ENCODE results near the gene CDKAL1. TPM values are rescaled to one million over a fixed set of nuclear protein-coding genes. Genes with fewer than 3 reads are reported as not detected.
"Not testable (repeated sequence)": the region's sequence is repeated elsewhere in the genome, so short reads cannot be mapped to it uniquely, and the experiment has no call there.

CDKAL1 gene
- total RNA-seq, 5 donors from 2014 or later (not counting 1 experiment from before 2014, with no cell fraction given), result 18.8 to 29.9 (median 20.5) TPM

- no peak overlapping the region for H3K4me3 Mint-ChIP-seq
- peaks cover 0 to 7% of the 10 kb centered on the region in 2 experiments for H3K4me1 ChIP-seq (ENCODE audit: control insufficient read depth in 1 of 2, extremely low read depth in 1 of 2, insufficient read depth in 2 of 2, low read length in 2 of 2)
- H3K4me3 ChIP-seq (ENCODE audit: control insufficient read depth in 1 of 2, extremely low read depth in 1 of 2, low read length in 1 of 2), result no peak overlapping the region
- no peak overlapping the region for H3K27ac Mint-ChIP-seq
- ATAC-seq (replicated peaks in 1 of 4), result no peak
- H3K9me3 ChIP-seq, result no peaks in the 10 kb centered on the region
- ChIA-PET CTCF (no interaction called here), POLR2A (no interaction called here)
- no peaks in the 10 kb centered on the region for H3K27me3 ChIP-seq (replicated peaks in 1 of 2; ENCODE audit: control insufficient read depth in 2 of 2, extremely low read depth in 1 of 2, insufficient read depth in 2 of 2, low read length in 1 of 2)
- H3K4me1 Mint-ChIP-seq, result peaks cover 31 to 36% (median 35%) of the 10 kb centered on the region in 3 donors
- H3K9me3 Mint-ChIP-seq, result no peaks in the 10 kb centered on the region
- no peaks in the 10 kb centered on the region for H3K36me3 ChIP-seq (ENCODE audit: control insufficient read depth in 2 of 2, extremely low read depth in 1 of 2, insufficient read depth in 1 of 2, low read length in 1 of 2)
- H3K36me3 Mint-ChIP-seq, result peaks cover 28% of the 10 kb centered on the region
- no peak for DNase-seq
- H3K27me3 Mint-ChIP-seq, result no peaks in the 10 kb centered on the region
- 100% methylated on average over 1 of the region's 1 CpG for WGBS (ENCODE audit: insufficient coverage)
- no peak overlapping the region for H3K27ac ChIP-seq (ENCODE audit: low read length)
Observed at GRCh38 chr6:20830576-20830975, 296.3 kb downstream of the CDKAL1 start.

DNA sequence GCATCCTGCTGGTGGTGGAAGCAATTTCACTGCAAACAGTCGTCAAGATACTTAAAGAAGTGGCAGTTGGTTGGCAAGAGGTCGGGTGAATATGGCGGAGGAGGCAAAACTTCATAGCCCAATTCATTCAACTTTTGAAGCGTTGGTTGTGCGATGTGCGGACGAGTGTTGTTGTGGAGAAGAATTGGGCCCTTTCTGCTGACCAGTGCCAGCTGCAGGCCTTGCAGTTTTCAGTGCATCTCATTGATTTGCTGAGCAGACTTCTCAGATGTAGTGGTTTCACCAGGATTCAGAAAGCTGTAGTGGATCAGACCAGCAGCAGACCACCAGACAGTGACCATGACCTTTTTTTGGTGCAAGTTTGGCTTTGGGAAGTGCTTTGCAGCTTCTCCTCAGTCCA is 297.0 kb downstream of the CDKAL1 start:
- POLR2A ChIA-PET, result interaction anchor here in 1 of 2 donors (0.6 kb wide), 1 partner anchor 25 kb away, joined by 3 read pairs; no protein-coding TSS in a partner anchor
- H3K27me3 ChIP-seq (replicated peaks in 1 of 2; ENCODE audit: control insufficient read depth in 2 of 2, extremely low read depth in 1 of 2, insufficient read depth in 2 of 2, low read length in 1 of 2); DNase-seq; H3K36me3 ChIP-seq (ENCODE audit: control insufficient read depth in 2 of 2, extremely low read depth in 1 of 2, insufficient read depth in 1 of 2, low read length in 1 of 2); H3K9me3 ChIP-seq; H3K27ac ChIP-seq (ENCODE audit: low read length); ATAC-seq (replicated peaks in 1 of 4); H3K27ac Mint-ChIP-seq; H3K4me3 Mint-ChIP-seq; H3K4me3 ChIP-seq (ENCODE audit: control insufficient read depth in 1 of 2, extremely low read depth in 1 of 2, low read length in 1 of 2); CTCF ChIA-PET; H3K9me3 Mint-ChIP-seq; H3K27me3 Mint-ChIP-seq; H3K4me1 ChIP-seq (ENCODE audit: control insufficient read depth in 1 of 2, extremely low read depth in 1 of 2, insufficient read depth in 2 of 2, low read length in 2 of 2): not testable (repeated sequence)
- 100% methylated on average over 1 of the region's 7 CpGs for WGBS (ENCODE audit: insufficient coverage)
- peaks cover 37 to 43% (median 42%) of the 10 kb centered on the region in 3 donors for H3K4me1 Mint-ChIP-seq
- H3K36me3 Mint-ChIP-seq, result peaks cover 32% of the 10 kb centered on the region

DNA sequence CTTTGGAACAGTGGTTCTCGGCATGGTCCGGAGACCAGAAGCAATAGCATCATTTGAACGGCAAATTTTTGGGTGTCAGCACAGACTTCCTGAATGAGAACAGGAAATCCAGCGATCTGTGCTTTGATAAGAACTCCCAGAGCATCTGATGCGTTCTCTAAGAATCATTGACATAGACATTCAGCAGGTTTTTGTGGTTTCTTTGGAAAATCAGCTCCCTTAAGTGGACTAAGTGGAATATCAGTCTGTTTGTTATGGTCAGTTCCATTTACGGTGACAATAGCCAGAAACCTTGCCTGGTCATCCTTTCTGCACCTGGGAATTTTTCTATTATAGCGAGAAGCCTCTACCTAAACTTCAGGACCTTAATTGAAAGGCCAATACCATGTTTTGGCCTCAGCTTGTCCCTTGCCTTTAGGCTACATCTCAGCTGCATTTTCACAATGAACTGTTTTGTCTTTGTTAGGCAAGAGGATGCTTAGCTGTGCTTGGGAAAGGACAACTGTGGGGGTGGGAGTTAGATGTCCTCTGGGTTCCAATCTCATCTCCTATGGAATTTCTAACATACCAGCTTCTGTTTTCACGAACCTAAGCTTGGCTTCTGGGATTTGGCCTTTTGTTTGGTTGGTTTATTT is 299.7 kb downstream of the CDKAL1 start:
- peak in 1 of 35 experiments; percentile 3 for DNase-seq
- H3K4me3 ChIP-seq (ENCODE audit: control insufficient read depth in 1 of 2, extremely low read depth in 1 of 2, low read length in 1 of 2), result no peak overlapping the region
- H3K4me1 ChIP-seq (ENCODE audit: control insufficient read depth in 1 of 2, extremely low read depth in 1 of 2, insufficient read depth in 2 of 2, low read length in 2 of 2), result peaks cover 0 to 16% of the 10 kb centered on the region in 2 experiments
- no peak for ATAC-seq (replicated peaks in 1 of 4)
- WGBS (ENCODE audit: insufficient coverage), result 52% methylated on average over 7 of the region's 8 CpGs
- no peak overlapping the region for H3K27ac ChIP-seq (ENCODE audit: low read length)
- Mint-ChIP-seq H3K4me3 (no peak overlapping the region), H3K4me1 (peaks cover 51 to 58% (median 54%) of the 10 kb centered on the region in 3 donors), H3K27me3 (no peaks in the 10 kb centered on the region), H3K9me3 (no peaks in the 10 kb centered on the region), H3K27ac (no peak overlapping the region), H3K36me3 (peaks cover 26% of the 10 kb centered on the region)
- H3K27me3 ChIP-seq (replicated peaks in 1 of 2; ENCODE audit: control insufficient read depth in 2 of 2, extremely low read depth in 1 of 2, insufficient read depth in 2 of 2, low read length in 1 of 2), result no peaks in the 10 kb centered on the region
- H3K9me3 ChIP-seq, result no peaks in the 10 kb centered on the region
- ChIA-PET POLR2A (no interaction called here), CTCF (no interaction called here)
- no peaks in the 10 kb centered on the region for H3K36me3 ChIP-seq (ENCODE audit: control insufficient read depth in 2 of 2, extremely low read depth in 1 of 2, insufficient read depth in 1 of 2, low read length in 1 of 2)

GRCh38 chr6:20835315-20836010 is 301.2 kb downstream of the CDKAL1 start:
- H3K9me3 Mint-ChIP-seq, result no peaks in the 10 kb centered on the region
- H3K27ac ChIP-seq (ENCODE audit: low read length), result no peak overlapping the region
- DNase-seq (no peak), ATAC-seq (replicated peaks in 1 of 4) (no peak)
- peaks cover 60 to 61% (median 61%) of the 10 kb centered on the region in 3 donors for H3K4me1 Mint-ChIP-seq
- H3K27me3 ChIP-seq (replicated peaks in 1 of 2; ENCODE audit: control insufficient read depth in 2 of 2, extremely low read depth in 1 of 2, insufficient read depth in 2 of 2, low read length in 1 of 2), result no peaks in the 10 kb centered on the region
- no peaks in the 10 kb centered on the region for H3K36me3 ChIP-seq (ENCODE audit: control insufficient read depth in 2 of 2, extremely low read depth in 1 of 2, insufficient read depth in 1 of 2, low read length in 1 of 2)
- peaks cover 0 to 16% of the 10 kb centered on the region in 2 experiments for H3K4me1 ChIP-seq (ENCODE audit: control insufficient read depth in 1 of 2, extremely low read depth in 1 of 2, insufficient read depth in 2 of 2, low read length in 2 of 2)
- peak overlapping the region in 1 of 2 donors; percentile 24 for H3K27ac Mint-ChIP-seq
- no peaks in the 10 kb centered on the region for H3K9me3 ChIP-seq
- no peak overlapping the region for H3K4me3 ChIP-seq (ENCODE audit: control insufficient read depth in 1 of 2, extremely low read depth in 1 of 2, low read length in 1 of 2)
- no peak overlapping the region for H3K4me3 Mint-ChIP-seq
- no CpG with 5 or more reads among the region's 6 CpGs for WGBS (ENCODE audit: insufficient coverage)
- ChIA-PET CTCF (no interaction called here), POLR2A (no interaction called here)
- no peaks in the 10 kb centered on the region for H3K27me3 Mint-ChIP-seq
- peaks cover 30% of the 10 kb centered on the region for H3K36me3 Mint-ChIP-seq

DNA sequence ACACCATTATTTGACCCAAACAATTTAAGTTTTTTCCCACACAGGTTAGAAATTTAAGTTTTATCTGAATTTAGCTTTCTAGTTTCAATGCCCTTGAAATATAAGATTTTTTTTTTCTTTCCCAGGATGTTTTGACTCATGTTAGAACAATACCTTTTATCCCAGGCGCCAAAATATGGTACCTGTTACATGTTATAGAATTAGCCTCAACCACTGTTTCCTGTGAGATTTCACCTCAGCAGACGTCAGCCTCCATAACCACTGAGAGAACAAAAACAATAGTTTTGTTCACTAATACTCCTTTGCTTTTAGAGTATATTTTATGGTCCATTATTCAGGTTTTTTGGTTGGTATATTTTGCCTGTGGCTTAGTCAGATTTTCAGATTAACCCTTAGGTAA is 302.9 kb downstream of the CDKAL1 start:
- no peaks in the 10 kb centered on the region for H3K36me3 ChIP-seq (ENCODE audit: control insufficient read depth in 2 of 2, extremely low read depth in 1 of 2, insufficient read depth in 1 of 2, low read length in 1 of 2)
- ChIA-PET CTCF (interaction anchor here in 1 of 2 donors (0.7 kb wide), 1 partner anchor 265 kb away, joined by 3 read pairs; no protein-coding TSS in a partner anchor), POLR2A (interaction anchor here in 1 of 2 donors (0.7 kb wide), 1 partner anchor 355 kb away, joined by 4 read pairs; no protein-coding TSS in a partner anchor)
- H3K27ac ChIP-seq (ENCODE audit: low read length), result no peak overlapping the region
- H3K9me3 ChIP-seq, result no peaks in the 10 kb centered on the region
- no peaks in the 10 kb centered on the region for H3K9me3 Mint-ChIP-seq
- H3K4me3 Mint-ChIP-seq, result peak overlapping the region in 1 of 3 donors; percentile 21
- WGBS (ENCODE audit: insufficient coverage), result no CpG with 5 or more reads among the region's 2 CpGs
- peak; percentile 37 to 94 (median 57) for ATAC-seq (replicated peaks in 1 of 4)
- H3K27me3 Mint-ChIP-seq, result no peaks in the 10 kb centered on the region
- DNase-seq, result peak in 22 of 35 experiments; percentile 0 to 52 (median 6)
- peak overlapping the region; percentile 24 to 53 for H3K27ac Mint-ChIP-seq
- peaks cover 50 to 58% (median 56%) of the 10 kb centered on the region in 3 donors for H3K4me1 Mint-ChIP-seq
- no peak overlapping the region for H3K4me3 ChIP-seq (ENCODE audit: control insufficient read depth in 1 of 2, extremely low read depth in 1 of 2, low read length in 1 of 2)
- peaks cover 0 to 16% of the 10 kb centered on the region in 2 experiments for H3K4me1 ChIP-seq (ENCODE audit: control insufficient read depth in 1 of 2, extremely low read depth in 1 of 2, insufficient read depth in 2 of 2, low read length in 2 of 2)
- peaks cover 19% of the 10 kb centered on the region for H3K36me3 Mint-ChIP-seq
- H3K27me3 ChIP-seq (replicated peaks in 1 of 2; ENCODE audit: control insufficient read depth in 2 of 2, extremely low read depth in 1 of 2, insufficient read depth in 2 of 2, low read length in 1 of 2), result no peaks in the 10 kb centered on the region

DNA sequence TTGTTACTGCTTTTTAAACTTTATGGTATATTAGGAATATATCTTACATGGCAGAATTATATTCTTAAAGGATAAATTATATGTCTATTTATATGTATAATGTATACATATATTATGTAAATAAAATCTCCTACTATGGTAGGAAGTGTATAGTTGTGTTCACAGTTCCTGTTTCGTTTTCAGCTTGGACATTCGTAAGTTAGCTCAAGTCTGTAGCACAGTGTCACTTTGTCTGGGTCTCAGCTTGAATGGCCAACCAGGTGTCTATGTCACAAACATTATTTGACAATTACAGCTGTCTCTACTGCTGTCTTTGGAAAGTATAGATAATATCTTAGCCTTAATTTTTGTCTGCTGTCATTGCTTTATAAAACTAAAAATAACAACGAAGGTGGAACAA is 303.9 kb downstream of the CDKAL1 start:
- H3K27ac ChIP-seq (ENCODE audit: low read length), result no peak overlapping the region
- Mint-ChIP-seq H3K27me3 (no peaks in the 10 kb centered on the region), H3K27ac (no peak overlapping the region), H3K4me3 (no peak overlapping the region), H3K36me3 (peaks cover 19% of the 10 kb centered on the region), H3K4me1 (peaks cover 43 to 53% (median 46%) of the 10 kb centered on the region in 3 donors), H3K9me3 (no peaks in the 10 kb centered on the region)
- no peaks in the 10 kb centered on the region for H3K27me3 ChIP-seq (replicated peaks in 1 of 2; ENCODE audit: control insufficient read depth in 2 of 2, extremely low read depth in 1 of 2, insufficient read depth in 2 of 2, low read length in 1 of 2)
- DNase-seq (no peak), ATAC-seq (replicated peaks in 1 of 4) (no peak)
- H3K4me1 ChIP-seq (ENCODE audit: control insufficient read depth in 1 of 2, extremely low read depth in 1 of 2, insufficient read depth in 2 of 2, low read length in 2 of 2), result peaks cover 0 to 16% of the 10 kb centered on the region in 2 experiments
- no CpG with 5 or more reads among the region's 3 CpGs for WGBS (ENCODE audit: insufficient coverage)
- H3K4me3 ChIP-seq (ENCODE audit: control insufficient read depth in 1 of 2, extremely low read depth in 1 of 2, low read length in 1 of 2), result no peak overlapping the region
- H3K9me3 ChIP-seq, result no peaks in the 10 kb centered on the region
- CTCF ChIA-PET, result interaction anchor here in 1 of 2 donors (0.9 kb wide), 1 partner anchor 47 kb away, joined by 4 read pairs; no protein-coding TSS in a partner anchor
- POLR2A ChIA-PET, result no interaction called here
- H3K36me3 ChIP-seq (ENCODE audit: control insufficient read depth in 2 of 2, extremely low read depth in 1 of 2, insufficient read depth in 1 of 2, low read length in 1 of 2), result no peaks in the 10 kb centered on the region

Data from T-cell (primary cell).